GM21423 (cell line): ENCODE measurements around the gene DMXL2.
A peak's percentile ranks its signal among the peaks of the same experiment; 100 is the strongest.
"Not testable (repeated sequence)": the region's sequence is repeated elsewhere in the genome, so short reads cannot be mapped to it uniquely, and the experiment has no call there.

Experiments used
- ATAC-seq: cut with Tn5 transposase; IDR thresholded peaks from one replicate; pipeline ENCODE4 v1.9.1; 2021; ENCODE audit warnings: mild to moderate bottlenecking, moderate library complexity; ENCODE audit not compliant: unreplicated experiment

DMXL2 gene

GRCh38 chr15:51622604-51623370 lies at the start of gene DMXL2:
DMXL2 (minus strand) TSS chr15:51622771; CDS start chr15:51622545, 226 bp downstream.
- ATAC-seq, result peak; percentile 33

- no peak for ATAC-seq
These were observed 49.6 kb upstream of the DMXL2 start for GRCh38 chr15:51672155-51672687.

GRCh38 chr15:51669381-51669780 lies 46.8 kb upstream of the DMXL2 start:
- ATAC-seq, result no peak

DNA sequence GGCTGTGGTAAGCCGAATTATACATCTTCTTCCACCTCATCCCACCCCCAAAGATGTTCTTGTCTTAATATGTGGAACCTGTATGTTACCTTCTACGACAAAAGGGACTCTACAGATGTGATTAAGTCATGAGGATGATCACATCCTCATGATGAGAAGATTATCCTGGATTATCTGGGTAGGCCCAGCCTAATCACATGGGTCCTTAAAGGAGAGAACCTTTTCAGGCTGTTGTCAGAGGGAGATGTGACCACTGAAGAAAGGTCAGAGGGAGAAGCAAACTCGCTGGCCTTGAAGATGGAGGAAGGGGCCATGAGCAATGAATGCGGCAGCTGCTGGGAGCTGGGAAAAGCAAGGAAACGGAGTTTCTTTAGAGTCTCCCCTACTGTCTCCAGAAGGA lies 45.9 kb upstream of the DMXL2 start:
- no peak for ATAC-seq

- no peak for ATAC-seq
These were observed 44.9 kb upstream of the DMXL2 start for GRCh38 chr15:51667478-51667877.

DNA sequence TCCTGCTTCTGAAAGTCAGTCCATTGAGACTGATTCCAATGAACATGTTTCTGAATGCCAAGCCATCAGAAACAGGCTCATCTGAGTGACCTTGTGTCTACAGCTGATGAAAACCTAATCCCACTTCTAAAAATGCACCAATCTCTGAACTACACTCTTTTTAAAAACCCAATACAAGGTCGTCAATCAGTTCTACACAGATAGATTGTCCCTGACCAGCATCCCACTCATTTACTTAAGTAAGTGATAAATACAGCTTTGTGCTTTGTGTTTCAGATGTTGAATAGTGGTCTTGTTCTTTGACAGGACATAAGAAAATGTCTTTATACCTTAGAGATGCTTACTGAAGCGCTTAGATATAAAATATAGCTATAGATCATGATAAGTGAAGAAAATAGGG lies 38.5 kb upstream of the DMXL2 start:
- ATAC-seq, result no peak

GRCh38 chr15:51658664-51659063 lies 36.1 kb upstream of the DMXL2 start:
- ATAC-seq, result no peak

DNA sequence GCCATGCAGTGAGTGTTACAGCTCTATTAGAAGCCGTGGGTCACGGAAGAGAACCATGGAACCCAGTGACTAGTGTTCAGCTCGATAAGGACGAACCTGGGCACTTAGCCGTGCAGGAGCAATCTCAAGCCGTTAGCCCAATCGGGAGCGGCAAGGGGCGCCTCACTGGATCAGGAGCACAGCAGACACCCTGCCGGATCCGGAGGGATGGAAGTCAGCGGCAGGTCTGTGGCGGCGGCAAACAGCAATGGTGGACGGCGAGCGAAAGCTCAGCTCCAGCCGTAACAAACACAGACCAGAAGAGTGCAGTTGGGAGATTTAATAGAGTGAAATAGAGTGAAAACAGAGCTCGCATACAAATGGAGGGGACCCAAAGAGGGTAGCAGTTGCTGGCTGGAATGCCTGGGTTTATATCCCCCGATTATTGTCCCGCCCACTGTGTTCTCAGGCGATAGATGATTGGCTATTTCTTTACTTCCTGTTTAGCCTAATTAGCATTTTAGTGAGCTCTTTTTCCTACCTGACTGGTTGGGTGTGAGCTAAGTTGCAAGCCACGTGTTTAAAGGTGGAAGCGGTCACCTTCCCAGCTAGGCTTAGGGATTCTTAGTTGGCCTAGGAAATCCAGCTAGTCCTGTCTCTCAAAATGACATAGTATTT lies 33.0 kb upstream of the DMXL2 start:
- not testable (repeated sequence) for ATAC-seq

DNA sequence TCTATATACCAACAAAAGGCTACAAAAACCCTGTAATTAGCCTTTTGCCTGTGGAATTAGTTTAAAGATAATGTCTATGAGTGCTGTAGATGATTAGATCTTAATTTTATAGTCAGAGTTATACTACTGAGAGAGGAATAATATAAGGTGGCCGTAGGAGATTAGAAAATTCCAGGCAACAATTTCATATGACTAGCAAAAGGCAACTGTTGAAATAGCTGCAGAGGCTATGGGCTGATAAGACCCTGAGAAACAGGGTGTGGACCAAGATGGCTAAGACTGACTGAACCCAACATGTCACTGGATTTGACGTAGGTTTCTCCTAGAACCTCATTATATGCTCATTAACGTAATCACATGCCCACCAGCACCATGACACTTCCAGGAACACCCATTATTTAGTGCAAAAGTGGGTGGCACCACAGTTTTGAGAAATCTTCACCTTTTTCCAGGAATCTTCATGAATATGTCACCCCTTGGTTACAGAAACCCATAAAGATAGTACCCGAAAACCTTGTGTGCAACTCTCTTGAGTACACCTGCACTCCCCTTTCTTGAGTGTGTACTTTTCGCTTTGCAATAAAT lies 29.6 kb upstream of the DMXL2 start:
- ATAC-seq, result no peak

DNA sequence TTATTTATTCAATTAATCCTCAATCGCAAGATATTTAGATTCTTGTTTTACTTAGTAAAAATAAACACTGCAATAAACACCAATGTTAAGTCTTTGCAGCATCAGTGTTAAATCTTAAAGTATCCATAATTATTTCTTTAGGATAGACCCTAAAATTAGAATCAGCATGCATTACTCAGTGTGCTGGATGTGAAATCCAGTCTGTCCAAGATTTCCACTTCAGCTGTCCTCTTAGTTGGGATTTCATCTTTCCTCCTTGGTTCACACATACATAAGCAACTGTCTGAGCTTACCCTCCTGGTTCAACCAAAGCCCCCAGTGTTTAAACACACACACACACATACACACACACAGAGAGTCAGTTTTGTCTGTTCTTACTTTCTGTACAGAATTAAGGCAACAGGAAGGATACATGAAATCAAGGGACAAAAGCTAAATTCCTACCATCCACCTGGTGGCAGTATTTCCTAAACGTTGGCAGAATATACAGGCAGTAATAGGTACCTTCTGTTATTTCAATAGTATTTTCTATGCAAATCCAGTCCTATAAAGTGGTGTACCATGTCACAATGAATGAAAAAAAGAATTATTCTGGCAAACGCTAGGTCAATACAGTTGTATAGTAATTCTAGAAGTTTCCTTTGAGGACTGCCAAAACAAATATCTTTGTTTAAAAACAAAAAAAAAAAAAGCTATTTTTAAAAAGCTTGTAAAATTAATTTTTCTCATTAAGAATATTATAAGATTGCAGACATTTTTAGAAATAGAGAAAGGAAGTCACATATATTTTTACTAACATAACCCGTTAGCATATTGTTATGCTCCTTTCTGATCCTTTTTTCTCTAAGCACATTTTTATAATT lies 27.3 kb upstream of the DMXL2 start:
- ATAC-seq, result peak; percentile 58

GRCh38 chr15:51648643-51649042 lies 26.1 kb upstream of the DMXL2 start:
- not testable (repeated sequence) for ATAC-seq

DNA sequence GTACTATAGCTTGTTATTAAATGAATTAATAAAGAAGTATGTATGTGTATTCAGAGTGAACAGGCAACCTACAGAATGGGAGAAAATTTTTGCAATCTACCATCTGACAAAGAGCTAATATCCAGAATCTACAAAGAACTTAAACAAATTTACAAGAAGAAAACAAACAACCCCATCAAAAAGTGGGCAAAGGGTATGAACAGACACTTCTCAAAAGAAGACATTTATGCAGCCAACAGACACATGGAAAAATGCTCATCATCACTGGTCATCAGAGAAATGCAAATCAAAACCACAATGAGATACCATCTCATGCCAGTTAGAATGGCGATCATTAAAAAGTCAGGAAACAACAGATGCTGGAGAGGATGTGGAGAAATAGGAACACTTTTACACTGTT lies 25.5 kb upstream of the DMXL2 start:
- not testable (repeated sequence) for ATAC-seq

DNA sequence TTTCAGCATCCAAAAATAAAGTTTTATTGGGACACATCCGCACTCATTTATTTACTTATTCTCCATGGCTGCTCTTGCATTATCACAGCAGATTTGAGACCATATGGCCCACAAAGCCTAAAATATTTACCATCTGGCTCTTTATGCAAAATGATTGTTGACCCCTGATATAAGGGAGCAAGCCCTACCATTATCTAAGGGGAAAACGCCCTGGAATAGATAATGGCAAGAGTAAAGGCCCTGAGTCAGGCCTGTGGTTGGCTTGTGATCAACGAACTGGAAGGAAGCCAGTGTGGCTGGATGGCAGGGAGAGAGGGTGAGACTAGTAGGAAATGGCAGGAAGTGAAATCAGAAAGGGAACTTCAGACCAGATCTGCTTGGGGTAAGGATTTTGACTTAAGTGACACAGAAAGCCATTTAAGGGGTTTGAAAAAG lies 24.6 kb upstream of the DMXL2 start:
- ATAC-seq, result no peak

- ATAC-seq, result no peak
These were observed 20.1 kb upstream of the DMXL2 start for GRCh38 chr15:51642696-51643095.

DNA sequence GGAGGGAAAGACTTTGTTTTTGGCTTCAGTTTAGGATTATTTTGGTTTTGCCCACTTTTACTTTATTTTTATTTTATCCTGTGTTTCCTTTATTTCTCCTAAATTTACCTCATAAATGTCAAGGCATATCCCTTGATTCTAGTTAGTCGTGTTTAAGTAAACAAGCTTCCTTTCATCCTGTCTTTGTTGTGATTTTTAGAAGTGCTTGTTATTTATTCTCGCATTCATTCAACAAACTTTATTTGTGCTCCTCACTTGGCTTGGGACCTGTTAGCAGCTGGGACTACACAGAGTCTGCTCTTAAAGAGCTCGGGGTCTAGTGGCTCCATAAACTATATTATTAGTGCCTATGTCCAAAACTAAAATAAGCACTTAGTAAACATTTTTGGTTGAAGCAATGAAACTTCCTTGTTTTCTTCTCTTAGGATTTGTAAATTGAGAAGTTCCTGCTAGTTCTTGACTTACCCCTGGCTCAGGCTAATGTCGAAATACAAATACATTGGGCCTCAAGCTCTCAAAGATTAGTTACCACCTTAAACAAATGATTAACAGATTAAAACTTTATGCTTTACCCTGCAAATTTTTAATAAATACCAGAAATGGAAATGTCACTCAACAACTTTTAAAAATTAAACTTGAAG lies 19.0 kb upstream of the DMXL2 start:
- ATAC-seq, result no peak

- no peak for ATAC-seq
These were observed 12.1 kb upstream of the DMXL2 start for GRCh38 chr15:51634591-51635198.

DNA sequence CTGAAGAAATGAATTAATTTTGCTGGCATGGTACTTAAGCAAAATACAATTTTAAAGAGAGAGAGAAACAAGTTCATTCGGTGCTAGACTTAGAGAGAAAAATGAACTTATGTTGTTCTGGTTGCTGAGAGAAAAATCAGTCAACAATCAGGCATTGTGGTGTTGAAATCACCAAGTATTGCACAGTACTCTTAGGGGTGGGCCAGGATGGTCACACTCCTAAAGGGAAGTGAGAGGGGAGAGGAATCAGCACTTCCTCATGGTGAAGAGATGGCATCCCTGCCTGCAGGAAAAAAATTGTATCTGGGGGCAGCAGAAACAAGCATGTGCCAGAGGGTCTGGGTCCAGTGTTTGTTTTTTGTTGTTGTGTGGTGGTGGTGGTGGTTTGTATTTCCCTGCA lies 7.0 kb upstream of the DMXL2 start:
- no peak for ATAC-seq

- no peak for ATAC-seq
These were observed 2.7 kb upstream of the DMXL2 start for GRCh38 chr15:51625236-51625635.

DNA sequence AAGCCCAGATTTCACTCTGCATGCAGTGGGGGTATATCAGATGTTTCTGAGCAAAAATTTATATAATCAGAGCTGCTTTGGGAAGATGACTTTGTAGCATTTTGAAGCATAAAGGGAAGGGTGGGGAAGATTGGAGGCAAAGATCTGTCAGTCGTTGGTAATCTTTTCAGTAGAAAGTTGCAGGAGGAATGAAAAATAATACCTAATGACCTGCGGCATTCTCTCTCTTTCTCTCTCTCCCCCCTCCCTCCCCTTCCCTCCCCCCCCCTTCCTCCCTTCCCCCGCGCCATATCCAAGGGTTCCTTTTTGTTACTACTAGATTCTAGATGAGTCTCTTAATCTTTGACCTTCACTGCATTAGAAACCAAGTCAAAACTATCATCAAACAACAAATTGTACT lies 1.5 kb upstream of the DMXL2 start:
- ATAC-seq, result no peak

GRCh38 chr15:51623386-51623938 lies 891 bp upstream of the DMXL2 start:
- ATAC-seq, result no peak
